Colonic mucosa (tissue), 4 donors: Measurements from ENCODE around the gene AFMID. TPM values are rescaled to one million over a fixed set of nuclear protein-coding genes. Genes with fewer than 3 reads are reported as not detected.

Experiments used
- DNase-seq: peaks from one replicate; pipeline ENCODE4 v3.0.0-alpha.2; 2020
- H3K27ac ChIP-seq: fragments of 200-600 bp; one replicate; pipeline ENCODE4 v1.8.0; 2021
- H3K27me3 ChIP-seq: fragments of 200-600 bp; one replicate; pipeline ENCODE4 v1.8.0; 2021
- H3K36me3 ChIP-seq: fragments of 200-600 bp; one replicate; pipeline ENCODE4 v1.8.0; 2021
- H3K4me1 ChIP-seq: fragments of 200-600 bp; one replicate; pipeline ENCODE4 v1.8.0; 2021; ENCODE audit warnings: mild to moderate bottlenecking
- H3K4me3 ChIP-seq: fragments of 200-600 bp; one replicate; pipeline ENCODE4 v1.8.0; 2021
- H3K9ac ChIP-seq, 2 donors: one replicate each; pipeline ENCODE4 v1.7.0; 2013; ENCODE audit warnings: control low read depth in 2 of 2, low read depth in 2 of 2, low read length in 2 of 2
- H3K9me3 ChIP-seq: fragments of 200-600 bp; one replicate; pipeline ENCODE4 v1.8.0; 2021
- intact Hi-C: fragments of 100-400 bp; cut with DNase I; formaldehyde crosslinking; loops from one replicate; pipeline ENCODE4 v1.14.1; 2022
- total RNA-seq, 2 donors: library from RNA; stranded (reverse); fragmentation: NEBNext Ultra II Directional in 1 of 2; extraction: Animal tissue kit (Norgen Biotek cat#: 25700) in 1 of 2; gene quantifications; one replicate each; pipeline ENCODE4 v1.2.1, GENCODE V29; 2021
- TF ChIP-seq, protein P1 (sequence below): fragments of 200-600 bp; IDR thresholded peaks from one replicate; pipeline ENCODE4 v1.8.0; 2022; ENCODE audit warnings: antibody characterized with exemption, mild to moderate bottlenecking
- donor health status: healthy.
- donor health status: DM: no; HTN: no; CAD: no.
- donor health status: DM: no; HTN: no; CAD: no.

Gene AFMID
- total RNA-seq, 2 donors from 2014 or later: 30.6 to 33.3 TPM

DNA sequence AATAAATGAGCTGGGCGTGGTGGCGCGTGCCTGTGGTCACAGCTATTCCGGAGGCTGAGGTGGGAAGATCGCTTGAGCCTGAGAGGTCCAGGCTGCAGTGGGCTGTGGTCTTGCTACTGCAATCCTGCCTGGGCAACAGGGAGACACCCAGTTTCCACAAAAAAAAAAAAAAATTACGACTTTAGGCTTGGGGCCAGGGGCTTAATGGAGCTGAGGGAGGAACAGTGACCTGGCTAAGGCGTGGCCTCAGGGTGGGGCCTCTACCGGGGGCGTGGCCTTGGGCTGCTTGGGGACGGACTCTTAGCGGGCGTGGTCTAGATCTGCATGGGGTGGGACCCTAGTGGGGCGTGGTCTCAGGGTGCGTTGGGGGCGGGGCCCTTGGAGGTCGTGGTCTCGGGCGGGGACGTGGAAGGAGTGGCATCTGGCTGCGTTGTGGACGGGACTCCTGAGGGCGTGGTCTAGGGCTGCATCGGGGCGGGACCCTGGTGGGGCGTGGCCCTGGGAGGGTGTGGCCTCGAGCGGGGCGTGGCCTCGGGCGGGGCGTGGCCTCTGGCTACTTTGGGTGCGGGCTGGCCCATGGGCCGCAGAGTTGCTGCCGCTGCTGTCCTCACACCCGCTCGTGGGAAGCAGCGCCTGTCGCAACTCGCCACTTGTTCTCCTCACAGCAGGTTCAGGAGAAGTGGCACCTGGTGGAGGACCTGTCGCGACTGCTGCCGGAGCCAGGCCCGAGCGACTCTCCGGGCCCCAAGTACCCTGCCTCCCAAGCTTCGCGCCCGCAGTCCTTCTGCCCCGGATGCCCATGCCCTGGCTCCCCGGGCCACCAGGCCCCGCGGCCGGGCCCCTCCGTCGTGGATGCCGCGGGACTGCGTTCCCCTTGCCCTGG is 46.8 kb upstream of the AFMID start:
- peak overlapping the region; percentile 57 for H3K27ac ChIP-seq
- H3K27me3 ChIP-seq: no peaks in the 10 kb centered on the region
- TF ChIP-seq, protein P1, sequence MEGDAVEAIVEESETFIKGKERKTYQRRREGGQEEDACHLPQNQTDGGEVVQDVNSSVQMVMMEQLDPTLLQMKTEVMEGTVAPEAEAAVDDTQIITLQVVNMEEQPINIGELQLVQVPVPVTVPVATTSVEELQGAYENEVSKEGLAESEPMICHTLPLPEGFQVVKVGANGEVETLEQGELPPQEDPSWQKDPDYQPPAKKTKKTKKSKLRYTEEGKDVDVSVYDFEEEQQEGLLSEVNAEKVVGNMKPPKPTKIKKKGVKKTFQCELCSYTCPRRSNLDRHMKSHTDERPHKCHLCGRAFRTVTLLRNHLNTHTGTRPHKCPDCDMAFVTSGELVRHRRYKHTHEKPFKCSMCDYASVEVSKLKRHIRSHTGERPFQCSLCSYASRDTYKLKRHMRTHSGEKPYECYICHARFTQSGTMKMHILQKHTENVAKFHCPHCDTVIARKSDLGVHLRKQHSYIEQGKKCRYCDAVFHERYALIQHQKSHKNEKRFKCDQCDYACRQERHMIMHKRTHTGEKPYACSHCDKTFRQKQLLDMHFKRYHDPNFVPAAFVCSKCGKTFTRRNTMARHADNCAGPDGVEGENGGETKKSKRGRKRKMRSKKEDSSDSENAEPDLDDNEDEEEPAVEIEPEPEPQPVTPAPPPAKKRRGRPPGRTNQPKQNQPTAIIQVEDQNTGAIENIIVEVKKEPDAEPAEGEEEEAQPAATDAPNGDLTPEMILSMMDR: no peak
- H3K36me3 ChIP-seq: no peaks in the 10 kb centered on the region
- H3K4me1 ChIP-seq: peaks cover 42% of the 10 kb centered on the region
- no peaks in the 10 kb centered on the region for H3K9me3 ChIP-seq
- DNase-seq: peak; percentile 99
- peak overlapping the region; percentile 20 for H3K4me3 ChIP-seq
- H3K9ac ChIP-seq: peak overlapping the region; percentile 26 to 65
- intact Hi-C loops: no loop called here

DNA sequence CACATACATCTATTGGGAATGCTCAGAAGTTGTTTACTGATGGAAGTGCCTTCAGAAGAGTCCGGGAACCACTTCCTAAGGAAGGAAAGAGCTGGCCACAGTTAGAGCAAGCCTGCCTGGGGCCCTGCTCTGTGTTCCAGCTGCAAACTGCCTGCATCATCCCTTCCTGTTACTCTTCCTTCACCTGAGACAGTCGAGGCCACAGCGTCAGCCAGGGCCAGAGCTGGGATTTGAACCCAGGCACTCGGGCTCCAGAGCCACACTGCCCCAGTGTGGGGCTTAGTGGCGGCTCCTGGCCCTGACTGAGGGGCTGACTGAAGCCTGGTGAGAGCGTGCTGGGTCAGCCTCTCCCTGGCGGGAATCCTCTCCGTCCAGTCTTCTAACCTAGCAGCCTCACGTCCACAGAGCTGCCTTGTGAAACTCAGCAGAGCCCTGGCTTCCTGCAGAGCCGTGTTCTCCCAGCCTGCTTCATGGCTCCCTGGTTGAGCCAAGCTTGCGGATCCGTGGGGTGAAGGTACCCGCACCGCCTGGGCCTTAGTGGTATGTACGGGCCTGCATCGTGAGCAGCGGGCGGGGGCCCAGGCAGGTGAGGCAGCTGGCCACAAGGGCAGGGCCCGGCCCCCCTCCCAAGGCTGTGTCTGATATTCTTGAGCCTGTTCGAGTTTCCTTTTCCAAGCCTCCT is 45.6 kb upstream of the AFMID start:
- no peak for DNase-seq
- Histone ChIP-seq H3K27ac (peak overlapping the region; percentile 60), H3K27me3 (no peaks in the 10 kb centered on the region), H3K4me3 (no peak overlapping the region), H3K9ac (peak overlapping the region in 1 of 2 donors; percentile 34), H3K9me3 (no peaks in the 10 kb centered on the region), H3K36me3 (no peaks in the 10 kb centered on the region), H3K4me1 (peaks cover 43% of the 10 kb centered on the region)
- intact Hi-C loops: no loop called here
- TF ChIP-seq, protein P1: no peak

DNA sequence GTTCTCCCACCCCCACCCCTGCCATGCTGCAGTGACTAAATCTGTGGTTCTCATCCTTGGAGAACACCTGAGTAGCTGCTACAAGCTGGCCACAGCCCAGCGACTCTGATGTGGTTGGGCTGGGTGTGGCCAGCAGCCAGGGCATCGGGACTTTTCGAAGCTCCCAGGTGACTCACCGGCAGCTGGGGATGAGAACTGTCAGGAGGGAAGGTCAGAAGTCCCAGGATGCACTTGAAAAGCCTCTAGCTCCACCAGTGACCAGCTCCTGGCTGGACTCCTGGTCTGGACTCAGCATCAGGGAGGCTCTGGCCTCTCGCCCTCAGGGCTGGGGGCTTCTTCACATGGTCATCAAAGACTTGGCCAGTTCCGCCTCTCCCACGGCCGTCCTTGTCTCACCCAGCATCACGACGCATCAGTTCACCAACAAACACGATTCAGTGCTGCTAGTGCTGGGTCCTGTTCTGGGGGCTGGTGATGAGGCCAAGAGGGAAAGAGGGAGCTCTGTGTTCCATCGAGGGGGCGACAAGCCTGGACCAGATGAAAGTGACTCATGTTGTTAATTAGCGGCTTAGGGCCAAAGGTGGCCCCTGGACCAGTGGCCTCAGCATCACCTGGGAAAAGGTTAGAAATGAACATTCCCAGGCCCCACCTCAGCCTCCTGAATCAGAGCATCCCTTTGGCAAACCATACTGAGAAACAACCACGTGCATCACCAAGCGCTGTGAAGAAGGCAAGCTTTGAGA is 44.9 kb upstream of the AFMID start:
- no peaks in the 10 kb centered on the region for H3K36me3 ChIP-seq
- TF ChIP-seq, protein P1: no peak
- H3K9ac ChIP-seq: no peak overlapping the region
- no peaks in the 10 kb centered on the region for H3K27me3 ChIP-seq
- intact Hi-C loops: no loop called here
- H3K27ac ChIP-seq: peak overlapping the region; percentile 60
- H3K4me1 ChIP-seq: peaks cover 40% of the 10 kb centered on the region
- H3K9me3 ChIP-seq: no peaks in the 10 kb centered on the region
- peak; percentile 86 for DNase-seq
- H3K4me3 ChIP-seq: no peak overlapping the region

DNA sequence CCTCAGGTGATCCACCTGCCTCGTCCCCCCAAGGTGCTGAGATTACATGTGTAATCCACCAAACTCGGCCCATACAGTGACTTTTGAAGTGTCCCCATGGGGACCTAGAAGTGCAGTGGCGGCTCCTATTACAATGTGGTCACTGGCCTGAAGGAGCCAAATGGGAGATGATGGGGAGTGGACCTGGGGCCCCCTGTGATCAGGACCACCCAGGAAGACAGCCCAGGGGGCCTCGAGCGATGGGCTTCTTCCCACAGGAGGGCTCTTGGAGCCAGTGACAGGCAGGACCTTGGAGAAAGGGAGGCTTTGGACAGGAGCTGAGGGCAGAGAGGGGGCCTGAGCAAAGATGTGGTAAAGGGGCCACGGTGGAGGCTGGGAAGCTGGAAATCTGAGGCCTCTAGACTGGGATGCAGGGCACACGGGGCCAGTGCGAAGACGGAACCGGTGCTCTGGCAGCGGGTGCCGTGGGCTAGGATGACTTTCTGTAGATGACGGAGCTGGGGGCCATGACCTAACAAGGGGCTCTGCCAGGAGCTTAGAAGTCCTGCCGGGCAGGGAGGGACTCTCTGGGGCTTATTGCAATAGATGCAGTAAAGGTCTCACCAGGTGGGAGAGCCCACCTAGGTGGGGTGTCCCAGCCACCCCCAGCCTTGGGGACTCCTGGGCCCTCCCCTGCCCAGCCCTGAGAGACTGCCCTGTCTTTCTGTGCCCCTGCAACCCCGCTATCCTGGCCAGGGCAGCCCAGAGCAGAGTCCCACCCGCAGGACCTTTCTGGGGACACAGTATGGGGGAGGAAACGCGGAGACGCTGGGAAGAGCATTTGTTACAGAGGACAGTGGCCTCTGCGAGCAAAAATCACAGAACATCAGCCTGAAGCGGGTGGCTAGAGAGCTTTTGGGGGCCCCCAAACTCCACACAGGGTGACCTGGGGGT is 43.7 kb upstream of the AFMID start:
- DNase-seq: no peak
- peak overlapping the region; percentile 56 to 69 for H3K9ac ChIP-seq
- intact Hi-C loops: no loop called here

More for the DNA sequence above, 43.7 kb upstream of the AFMID start:
- no peaks in the 10 kb centered on the region for H3K27me3 ChIP-seq
- H3K9me3 ChIP-seq: no peaks in the 10 kb centered on the region
- H3K27ac ChIP-seq: peak overlapping the region; percentile 88
- TF ChIP-seq, protein P1: no peak
- H3K36me3 ChIP-seq: no peaks in the 10 kb centered on the region
- peaks cover 40% of the 10 kb centered on the region for H3K4me1 ChIP-seq
- H3K4me3 ChIP-seq: no peak overlapping the region
